ENCODE measurements around the gene COX8A. TPM values are rescaled to one million over a fixed set of nuclear protein-coding genes. Genes with fewer than 3 reads are reported as not detected.

Gene COX8A
- total RNA-seq, 1 donor from 2014 or later = 520 TPM

DNA sequence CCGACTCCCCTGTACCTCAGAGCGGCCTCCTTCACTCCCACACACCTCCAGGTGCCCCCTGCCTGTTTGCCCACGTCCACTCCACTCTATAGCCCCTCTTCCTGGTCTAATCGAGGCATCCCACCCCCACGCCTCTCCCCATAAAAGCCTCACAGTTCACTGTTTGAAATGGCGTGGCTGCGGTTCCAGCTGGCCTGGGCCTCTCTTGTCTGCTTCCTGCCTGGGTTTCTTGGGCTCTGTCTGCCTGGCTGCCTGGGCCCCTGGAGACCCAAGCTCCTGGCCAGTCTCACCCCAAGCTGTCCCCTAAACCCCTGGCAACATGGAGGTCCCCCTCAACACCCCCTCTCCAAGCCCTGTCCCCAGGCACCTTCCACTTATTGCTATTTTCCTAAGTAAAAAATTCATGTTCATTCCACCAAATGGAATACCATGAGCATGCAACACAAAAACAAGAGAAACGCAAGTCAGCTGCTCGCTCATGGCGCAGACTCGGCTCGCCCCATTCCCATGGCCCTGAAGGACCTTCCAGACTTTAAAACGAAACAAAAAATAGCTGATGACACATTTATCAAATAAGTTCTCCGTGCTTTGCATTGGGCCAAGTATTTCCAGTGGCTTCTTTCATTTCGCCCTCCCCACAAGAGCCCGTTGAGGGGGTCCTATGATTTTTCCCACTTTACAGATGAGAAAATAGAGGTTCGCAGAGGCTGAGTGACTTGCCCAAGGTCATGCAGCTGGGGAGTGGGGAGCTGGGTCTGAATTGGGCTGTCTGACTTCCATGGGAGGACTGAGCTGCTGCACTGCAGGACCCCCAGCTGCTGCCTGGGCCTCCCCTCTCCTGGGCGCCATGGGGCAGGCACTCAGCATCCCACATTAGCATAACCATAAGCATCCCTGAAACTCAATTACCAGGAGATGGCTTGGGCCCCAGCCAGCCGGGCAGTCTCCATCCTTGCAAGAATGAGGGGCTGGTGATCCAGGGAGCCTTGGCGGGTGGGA is 49.6 kb downstream of the COX8A start:
- no peaks in the 10 kb centered on the region for H3K36me3 ChIP-seq
- no peak overlapping the region for H3K4me3 ChIP-seq
- no peaks in the 10 kb centered on the region for H3K27me3 ChIP-seq
- no peak overlapping the region for H3K27ac ChIP-seq
- H3K9me3 ChIP-seq = no peaks in the 10 kb centered on the region
- intact Hi-C loops (cut with DNase I) = no loop called here
- H3K4me1 ChIP-seq = peaks cover 0 to 4% of the 10 kb centered on the region in 2 donors
- no peak for TF ChIP-seq CTCF (IDR thresholded peaks at IDR 0.05)
- DNase-seq (ENCODE audit: low spot score in 2 of 2) = no peak

DNA sequence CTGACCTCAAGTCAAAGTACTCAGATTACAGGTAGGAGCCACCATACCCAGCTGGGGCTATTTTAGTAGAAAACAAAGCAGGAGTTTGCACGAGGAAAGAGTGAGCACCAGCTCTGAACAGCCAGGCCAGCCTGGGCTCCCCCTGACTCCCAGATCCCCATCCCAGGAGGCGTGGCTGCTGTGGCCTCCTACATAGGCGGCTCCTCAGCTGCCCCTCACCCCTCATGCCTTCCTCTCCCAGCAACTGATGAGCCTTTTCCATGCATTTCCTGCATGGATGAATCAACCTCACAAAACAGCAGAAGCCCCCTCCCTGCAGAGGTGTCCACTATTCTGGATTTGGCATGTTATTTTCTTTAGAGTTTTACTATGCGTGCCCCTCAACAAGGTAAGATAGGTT is 50.8 kb downstream of the COX8A start:
- no peak for TF ChIP-seq CTCF (IDR thresholded peaks at IDR 0.05)
- Histone ChIP-seq H3K27ac (no peak overlapping the region), H3K27me3 (no peaks in the 10 kb centered on the region), H3K36me3 (no peaks in the 10 kb centered on the region), H3K4me3 (no peak overlapping the region), H3K9me3 (no peaks in the 10 kb centered on the region), H3K4me1 (peaks cover 0 to 4% of the 10 kb centered on the region in 2 donors)
- intact Hi-C loops (cut with DNase I) = no loop called here
- DNase-seq (ENCODE audit: low spot score in 2 of 2) = no peak

Other genes with a start within 250 kb of the COX8A start
- 34.7 TPM for gene ZFTA, start 205.8 kb upstream of the COX8A start, total RNA-seq
- 5.0 TPM for gene SPINDOC, start 161.2 kb upstream of the COX8A start, total RNA-seq
- gene MARK2, start 135.5 kb upstream of the COX8A start, total RNA-seq = 45.7 TPM
- not detected for gene RCOR2, start 57.5 kb upstream of the COX8A start, total RNA-seq
- gene NAA40, start 35.6 kb upstream of the COX8A start, total RNA-seq = 3.1 TPM
- 89.4 TPM for gene OTUB1, start 11.8 kb downstream of the COX8A start, total RNA-seq
- gene FLRT1, start 61.3 kb downstream of the COX8A start, total RNA-seq = 10.3 TPM
- gene MACROD1, start 191.5 kb downstream of the COX8A start, total RNA-seq = 26.5 TPM
- gene STIP1, start 211.6 kb downstream of the COX8A start, total RNA-seq = 77.7 TPM
- gene FERMT3, start 232.1 kb downstream of the COX8A start, total RNA-seq = 55.2 TPM